Right kidney (tissue), 9 donors: Measurements from ENCODE around the gene ARMCX5.

Experiments used
- DNase-seq: peaks from one replicate; pipeline ENCODE4 v3.0.0-alpha.2; 2016
- long read RNA-seq, 8 donors: transcript quantifications; one replicate each; lab custom pipeline, GENCODE V29; 2026

Gene ARMCX5
- long read RNA-seq, donor 1, full-length matches to known transcripts, result 20 of 20 reads
- long read RNA-seq, donor 1, partial matches to known transcripts, result 0 of 20 reads
- long read RNA-seq, donor 1, other reads (novel, unspliced or antisense), result 0 of 20 reads
- long read RNA-seq, donor 2, full-length matches to known transcripts, result 11 of 11 reads
- long read RNA-seq, donor 2, partial matches to known transcripts, result 0 of 11 reads
- long read RNA-seq, donor 2, other reads (novel, unspliced or antisense), result 0 of 11 reads
- long read RNA-seq, donor 3, full-length matches to known transcripts, result 9 of 9 reads
- long read RNA-seq, donor 3, partial matches to known transcripts, result 0 of 9 reads
- long read RNA-seq, donor 3, other reads (novel, unspliced or antisense), result 0 of 9 reads
- long read RNA-seq, donor 4, full-length matches to known transcripts, result 11 of 11 reads
- long read RNA-seq, donor 4, partial matches to known transcripts, result 0 of 11 reads
- long read RNA-seq, donor 4, other reads (novel, unspliced or antisense), result 0 of 11 reads
- long read RNA-seq, donor 5, full-length matches to known transcripts, result 12 of 12 reads
- long read RNA-seq, donor 5, partial matches to known transcripts, result 0 of 12 reads
- long read RNA-seq, donor 5, other reads (novel, unspliced or antisense), result 0 of 12 reads
- long read RNA-seq, donor 6, full-length matches to known transcripts, result 11 of 11 reads
- long read RNA-seq, donor 6, partial matches to known transcripts, result 0 of 11 reads
- long read RNA-seq, donor 6, other reads (novel, unspliced or antisense), result 0 of 11 reads
- long read RNA-seq, donor 7, full-length matches to known transcripts, result 17 of 17 reads
- long read RNA-seq, donor 7, partial matches to known transcripts, result 0 of 17 reads
- long read RNA-seq, donor 7, other reads (novel, unspliced or antisense), result 0 of 17 reads
- long read RNA-seq, donor 8, full-length matches to known transcripts, result 14 of 14 reads
- long read RNA-seq, donor 8, partial matches to known transcripts, result 0 of 14 reads
- long read RNA-seq, donor 8, other reads (novel, unspliced or antisense), result 0 of 14 reads

DNA sequence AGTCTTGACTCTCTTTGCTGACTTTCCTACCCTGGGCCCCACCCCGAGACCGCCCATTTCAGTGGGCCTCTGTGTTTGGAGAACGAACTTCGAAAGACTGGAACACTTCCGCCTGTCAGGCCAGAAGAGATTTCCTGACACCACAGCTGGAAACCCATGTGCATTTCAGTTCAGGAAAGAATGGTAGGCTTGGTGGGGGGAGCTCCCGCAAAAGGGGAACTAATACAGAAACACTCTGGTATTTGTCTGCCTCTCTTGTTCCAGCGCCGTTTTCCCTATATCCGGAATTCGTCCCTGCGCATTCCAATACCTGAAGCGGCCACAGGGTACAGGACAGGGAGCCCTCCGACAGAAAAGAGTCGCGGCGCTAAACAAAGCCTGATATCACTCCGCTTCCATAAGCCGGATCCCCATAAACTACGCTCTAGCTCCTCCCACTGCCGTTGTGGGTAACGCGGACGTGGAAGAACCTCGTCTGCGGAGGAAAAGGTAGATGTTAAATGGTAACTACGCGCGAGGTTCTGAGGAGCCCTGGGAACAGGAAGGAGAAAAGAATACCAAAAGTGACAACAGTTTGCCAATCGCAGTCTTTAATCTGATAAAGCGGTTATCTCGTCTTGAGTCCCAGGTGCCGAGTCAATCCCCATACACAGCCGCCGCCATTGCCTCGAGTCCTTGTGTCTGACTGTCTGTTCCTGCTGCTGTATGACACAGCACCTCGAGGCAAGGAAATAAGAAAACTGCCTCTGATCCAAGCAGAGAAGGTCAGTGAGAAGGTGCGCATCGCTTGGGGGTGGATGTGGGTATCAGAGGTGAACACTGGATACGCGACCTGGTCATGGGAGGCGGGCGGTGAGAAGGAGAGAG lies at the start of gene ARMCX5:
Gene ARMCX5 (plus strand): TSS at position 432 of the 867 bp plus-strand sequence. CDS start 2,627 bp downstream, outside the sequence.
- peak; percentile 83 for DNase-seq

DNA sequence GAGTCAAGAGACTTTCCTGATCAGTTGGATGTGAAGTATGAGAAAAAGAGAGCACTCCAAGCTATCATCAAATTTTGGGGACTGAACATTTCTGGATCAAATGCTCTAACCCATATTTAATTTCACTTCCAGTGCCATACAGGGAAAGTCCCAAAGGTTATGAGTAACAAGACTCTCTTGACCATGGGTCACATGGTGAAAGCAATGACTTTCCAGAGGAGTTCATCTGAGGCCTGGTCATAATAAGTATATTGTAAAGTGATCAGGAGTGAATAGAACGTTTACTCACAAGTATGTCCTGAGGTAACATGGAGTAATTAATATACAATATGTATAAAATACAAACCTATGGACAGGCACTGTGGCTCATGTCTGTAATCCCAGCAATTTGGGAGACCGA lies 40.7 kb upstream of the ARMCX5 start:
- no peak for DNase-seq

DNA sequence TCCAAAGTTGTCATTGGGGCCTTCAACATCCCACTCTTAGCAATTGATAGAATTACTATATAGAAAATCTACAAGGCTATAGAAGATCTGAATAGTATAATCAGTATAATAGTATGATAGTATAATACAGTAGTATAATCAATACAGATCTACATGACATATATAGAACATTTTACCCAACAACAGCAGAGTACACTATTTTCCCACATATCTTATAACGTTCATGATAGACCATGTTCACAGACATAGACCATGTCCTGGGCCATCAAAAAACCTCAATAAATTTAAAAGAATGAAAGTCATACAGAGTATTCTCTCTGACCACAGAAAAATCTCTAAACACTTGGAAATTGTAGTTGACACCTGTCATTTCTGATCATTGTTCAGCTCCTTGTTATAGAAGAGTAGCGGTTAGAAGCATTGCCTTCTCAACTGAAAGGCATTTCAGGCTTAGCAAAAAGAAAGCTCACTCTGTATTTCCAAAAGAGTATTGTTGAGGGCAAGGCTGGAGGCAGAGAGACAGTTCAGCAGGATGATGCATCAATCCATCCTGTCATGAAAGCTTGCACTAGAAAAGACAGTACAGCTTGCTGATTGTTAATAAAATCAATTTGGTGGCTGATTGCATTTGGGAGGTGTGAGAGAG lies 38.8 kb upstream of the ARMCX5 start:
- no peak for DNase-seq

DNA sequence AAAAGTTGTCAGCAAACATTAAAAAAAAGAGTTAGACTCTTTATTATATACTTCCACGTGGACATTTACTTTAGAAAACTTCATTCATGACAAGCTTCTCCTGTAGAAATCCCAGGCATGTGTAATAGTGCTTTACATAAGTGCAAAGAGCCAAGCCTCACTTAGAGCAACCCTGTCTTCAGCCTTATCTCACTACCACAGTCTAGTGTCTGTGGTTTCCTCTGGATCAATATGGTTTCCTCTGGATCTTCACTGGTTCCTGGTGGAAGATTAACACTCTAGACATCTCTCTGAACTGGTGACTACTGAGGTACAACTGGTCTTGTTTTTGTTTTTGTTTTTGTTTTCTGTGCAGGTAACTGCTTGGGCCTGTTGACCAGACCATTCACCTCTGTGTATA lies 18.4 kb upstream of the ARMCX5 start:
- no peak for DNase-seq

DNA sequence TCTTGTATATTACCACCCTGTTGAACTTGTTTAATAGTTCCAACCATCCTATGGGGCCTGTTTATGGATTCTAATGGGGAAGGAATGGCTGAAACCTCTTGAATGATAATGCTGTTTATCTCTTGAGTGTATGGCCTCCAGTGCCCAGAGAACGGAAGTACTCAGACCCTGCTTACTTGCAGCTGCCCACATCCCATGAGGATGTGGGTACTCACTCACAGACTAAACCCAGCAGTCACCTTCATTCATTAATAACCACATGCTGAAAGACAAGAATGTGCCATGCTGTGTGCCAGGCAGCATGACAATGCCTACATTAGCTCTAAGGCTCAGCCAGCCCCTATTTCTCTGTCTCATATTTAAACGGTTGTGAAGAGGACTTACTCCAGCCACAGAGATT lies 5.9 kb upstream of the ARMCX5 start:
- DNase-seq, result no peak

DNA sequence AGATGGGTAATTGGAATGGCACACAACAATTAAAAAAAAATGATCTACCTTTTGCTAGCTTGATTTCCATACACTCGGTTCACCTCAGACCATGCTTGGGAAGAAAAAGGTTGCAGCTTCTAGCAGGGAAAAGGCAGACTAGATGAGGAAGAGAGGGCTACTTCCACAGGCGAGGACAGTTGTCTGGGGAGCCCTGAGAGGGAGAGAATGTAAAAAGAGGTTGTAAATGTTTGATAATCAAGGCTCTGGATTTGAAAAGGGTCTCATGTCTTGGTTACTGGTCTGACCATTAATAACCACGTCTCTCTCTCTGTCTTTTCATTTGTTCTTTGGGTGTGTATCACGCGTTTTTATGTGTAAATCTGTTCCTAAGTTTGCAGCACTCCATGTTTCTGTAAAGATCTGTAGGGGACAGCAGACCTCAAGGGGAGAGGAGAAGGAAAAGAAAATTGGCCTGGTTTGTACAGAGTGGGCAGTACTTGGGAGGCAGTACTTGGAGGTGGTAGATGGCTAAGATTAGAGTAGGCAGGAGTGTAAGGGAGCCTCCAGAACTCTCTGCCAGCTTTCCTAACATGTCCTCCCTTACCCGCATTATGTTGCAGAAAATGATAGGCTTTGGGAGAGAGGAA lies 750 bp downstream of the ARMCX5 start:
- DNase-seq, result no peak

DNA sequence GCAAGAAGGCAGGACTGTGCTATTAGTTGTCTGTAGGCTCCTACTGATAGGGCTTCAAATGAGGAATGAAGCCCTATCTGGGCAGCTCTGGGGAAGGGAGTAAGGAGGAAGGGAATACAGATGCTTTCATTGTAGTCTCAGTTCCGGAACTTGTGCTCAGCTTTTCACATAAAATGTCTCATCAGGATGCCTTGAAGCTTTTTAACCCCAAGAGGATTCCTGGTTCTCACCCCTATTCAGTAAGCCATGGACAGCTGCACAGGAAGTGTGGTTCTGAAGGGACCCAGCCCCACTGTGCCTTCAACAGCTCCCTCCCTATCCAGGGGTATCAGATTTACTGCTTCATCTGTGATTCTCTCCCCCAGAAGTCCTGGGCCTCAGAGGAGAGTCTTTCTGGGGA lies 5.0 kb downstream of the ARMCX5 start:
- no peak for DNase-seq

DNA sequence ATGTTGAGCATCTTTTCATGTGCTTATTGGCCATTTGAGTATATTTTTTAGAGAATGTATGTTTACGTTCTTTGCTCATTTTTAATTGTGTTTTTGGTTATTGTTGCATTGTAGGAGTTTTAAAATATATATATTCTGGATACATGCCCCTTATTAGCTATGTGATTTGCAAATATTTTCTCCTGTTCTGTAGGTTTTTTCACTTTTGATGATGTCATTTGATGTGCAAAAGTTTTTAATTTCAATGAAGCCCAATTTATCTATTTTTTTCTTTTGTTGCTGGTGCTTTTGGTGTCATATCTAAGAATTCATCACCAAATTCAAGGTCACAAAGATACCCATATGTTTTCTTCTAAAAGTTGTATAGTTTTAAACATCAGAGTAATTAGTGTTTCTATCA lies 6.8 kb downstream of the ARMCX5 start:
- DNase-seq, result no peak

DNA sequence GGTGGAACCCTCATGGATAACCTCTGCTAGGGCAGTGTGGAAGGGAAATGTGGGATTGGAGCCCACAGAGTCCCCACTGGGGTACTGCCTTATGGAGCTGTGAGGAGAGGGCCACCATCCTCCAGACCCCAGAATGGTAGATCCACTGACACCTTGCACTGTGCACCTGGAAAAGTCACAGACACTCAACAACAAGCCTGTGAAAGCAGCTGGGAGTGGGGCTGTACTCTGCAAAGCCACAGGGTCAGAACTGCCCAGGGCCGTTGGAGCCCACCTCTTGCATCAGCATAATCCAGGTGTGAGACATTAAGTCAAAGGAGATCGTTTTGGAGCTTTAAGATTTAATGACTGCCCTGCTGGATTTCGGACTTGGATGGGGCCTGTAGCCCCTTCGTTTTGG lies 11.6 kb downstream of the ARMCX5 start:
- no peak for DNase-seq

DNA sequence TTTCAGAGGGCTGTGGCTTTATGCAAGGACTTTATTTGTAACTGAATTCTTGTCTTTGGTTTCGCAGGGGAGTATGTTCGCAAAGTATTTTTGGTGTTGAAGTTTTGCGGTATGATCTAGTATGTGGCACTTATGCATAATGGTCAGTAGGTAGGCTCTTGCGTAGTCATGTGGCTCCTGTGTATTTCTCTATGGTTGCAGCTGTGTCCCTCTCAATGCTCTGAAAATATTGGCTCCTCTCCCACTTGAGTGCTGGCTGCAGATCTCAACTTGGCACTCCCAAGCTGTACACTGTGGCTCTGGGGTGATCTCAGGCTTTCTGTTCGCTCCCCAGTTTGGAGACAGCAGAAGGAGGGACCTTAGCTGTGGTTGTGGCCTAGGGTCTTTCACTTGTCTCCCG lies 24.8 kb downstream of the ARMCX5 start:
- DNase-seq, result no peak

DNA sequence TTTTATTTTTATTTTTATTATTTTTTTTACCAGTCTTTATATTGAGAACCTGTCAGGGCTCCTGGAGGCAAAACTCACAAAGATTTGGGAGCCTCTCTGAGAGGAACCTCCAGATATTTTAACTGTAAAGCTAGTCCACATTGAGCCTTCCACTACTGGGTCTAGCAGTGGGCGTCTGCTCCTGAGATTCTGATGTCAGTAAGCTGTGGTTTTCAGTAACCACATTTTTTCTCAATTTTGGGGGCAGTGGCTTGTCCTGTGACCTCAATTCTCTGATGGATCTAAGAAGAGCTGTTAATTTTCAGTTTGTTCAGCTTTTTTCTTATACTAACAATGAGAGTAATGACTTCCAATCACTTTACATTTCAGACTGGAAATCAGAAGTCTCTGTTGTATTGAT lies 28.3 kb downstream of the ARMCX5 start:
- no peak for DNase-seq

DNA sequence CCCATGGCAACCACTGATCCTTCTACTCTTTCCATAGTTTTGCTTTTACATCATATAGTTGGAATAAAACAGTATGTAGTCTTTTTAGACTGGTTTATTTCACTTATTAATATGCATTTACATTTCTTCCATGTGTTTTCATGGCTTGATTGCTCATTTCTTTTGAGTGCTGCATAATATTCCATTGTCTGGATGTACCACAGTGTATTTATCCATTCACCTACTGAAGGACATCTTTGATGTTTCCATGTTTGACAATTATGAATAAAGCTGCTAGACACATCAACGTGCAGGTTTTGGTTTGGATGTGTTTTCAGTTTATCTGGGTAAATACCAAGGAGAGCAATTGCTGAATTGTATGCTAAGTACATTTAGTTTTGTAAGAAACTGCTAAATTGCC lies 38.2 kb downstream of the ARMCX5 start:
- no peak for DNase-seq

DNA sequence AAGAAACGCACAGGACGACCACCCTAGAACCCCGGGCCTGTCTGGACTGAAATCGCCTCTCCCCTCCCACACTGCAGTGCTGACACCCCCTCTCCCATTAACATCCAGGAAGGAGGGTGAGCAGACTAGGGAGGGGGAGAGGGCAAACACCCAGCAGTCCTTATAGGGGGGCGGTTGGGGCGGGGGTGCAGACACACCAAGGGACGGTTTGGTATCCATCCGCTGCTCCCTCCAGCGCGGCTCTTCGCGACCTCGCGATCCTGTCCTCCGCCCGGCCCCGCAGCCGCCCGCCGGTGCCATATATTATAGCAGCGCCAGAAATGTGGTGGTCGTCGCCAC lies 51.6 kb downstream of the ARMCX5 start:
- no peak for DNase-seq

DNA sequence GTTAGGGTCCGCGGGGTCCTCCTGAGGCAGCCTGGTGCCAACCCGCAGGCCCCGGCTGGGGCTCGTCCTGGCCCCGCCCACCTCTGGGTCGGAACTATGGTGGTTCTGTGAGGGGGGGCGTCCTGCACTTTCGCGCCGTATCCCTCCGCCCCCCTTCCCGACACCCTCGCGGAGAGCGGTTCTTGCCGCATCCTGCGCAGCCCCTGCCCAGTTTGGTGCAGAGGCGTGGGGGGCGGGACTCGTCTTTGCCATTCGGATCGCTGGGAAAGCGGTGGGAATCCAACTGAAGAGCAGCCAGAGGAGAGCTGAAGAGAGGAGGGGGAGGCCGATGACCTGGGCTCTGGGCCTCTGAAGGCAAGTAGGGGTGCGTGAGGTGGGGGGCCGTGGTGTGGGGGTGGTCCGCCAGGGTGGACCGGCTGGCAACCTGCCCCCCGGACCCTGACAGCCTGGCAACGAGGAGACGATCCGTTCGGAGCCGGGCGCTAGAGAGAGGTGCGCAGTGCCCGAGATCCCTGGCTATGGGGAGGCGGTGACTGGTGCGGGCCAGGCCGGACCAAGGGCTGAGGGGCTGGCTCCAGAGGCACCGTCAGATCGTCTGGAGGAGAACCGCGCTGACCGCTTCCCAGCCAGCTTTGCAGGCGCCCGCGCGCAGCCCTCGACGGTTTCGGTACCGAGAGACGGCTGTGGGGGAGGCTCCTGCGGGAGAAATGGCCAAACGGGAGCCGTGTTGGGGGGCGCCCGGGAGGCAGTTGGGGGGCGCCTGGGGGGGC lies 52.1 kb downstream of the ARMCX5 start, which contains the start of gene GPRASP1:
Gene GPRASP1 (plus strand): TSS at position 242 of the 770 bp plus-strand sequence. CDS start 2,431 bp downstream, outside the sequence.
- DNase-seq, result peak; percentile 71

DNA sequence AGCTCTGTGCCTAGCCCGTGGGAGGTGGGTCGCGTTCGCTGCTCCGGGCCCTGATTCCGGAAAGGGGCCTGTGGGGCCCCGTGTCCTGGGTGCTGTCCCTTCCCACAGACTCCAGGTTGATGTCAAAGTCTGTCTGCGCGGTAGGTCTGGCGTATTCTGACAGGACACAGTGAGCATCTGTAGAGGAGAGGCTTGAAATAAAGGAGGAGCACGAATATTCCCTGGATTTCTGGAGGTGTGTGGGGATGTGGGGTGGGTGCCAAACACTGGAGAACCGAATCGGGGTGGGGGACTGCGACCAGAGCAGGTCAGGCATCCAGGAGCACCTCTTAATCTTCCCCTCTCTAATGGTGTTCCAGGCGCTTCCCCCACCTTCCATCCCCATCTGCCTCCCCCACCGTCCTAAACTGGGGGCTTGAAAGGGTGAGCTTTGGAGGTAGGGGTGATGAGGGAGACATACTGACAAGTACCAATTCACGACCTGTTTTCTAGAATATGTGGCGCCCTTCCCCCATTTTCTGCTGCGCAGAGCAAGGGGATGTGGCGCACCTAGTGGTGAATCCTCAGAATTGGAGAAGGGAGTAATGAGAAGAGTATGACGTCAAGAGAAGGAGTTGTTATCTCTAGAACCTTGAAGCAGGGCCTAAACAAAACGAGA lies 52.8 kb downstream of the ARMCX5 start:
- peak; percentile 47 for DNase-seq
